Medulla oblongata (tissue), 1 donor: Measurements from ENCODE around the gene RABIF.
"Not testable (repeated sequence)": the region's sequence is repeated elsewhere in the genome, so short reads cannot be mapped to it uniquely, and the experiment has no call there.

ENCODE experiments used
- DNase-seq: peaks from one replicate; pipeline ENCODE4 v3.0.0-alpha.2; 2015; ENCODE audit errors: extremely low spot score

The RABIF gene

GRCh38 chr1:202888531-202889360, at the start of gene RABIF:
RABIF (minus strand) TSS chr1:202889149; CDS start chr1:202889098, 51 bp downstream.
- peak; percentile 97 for DNase-seq

DNA sequence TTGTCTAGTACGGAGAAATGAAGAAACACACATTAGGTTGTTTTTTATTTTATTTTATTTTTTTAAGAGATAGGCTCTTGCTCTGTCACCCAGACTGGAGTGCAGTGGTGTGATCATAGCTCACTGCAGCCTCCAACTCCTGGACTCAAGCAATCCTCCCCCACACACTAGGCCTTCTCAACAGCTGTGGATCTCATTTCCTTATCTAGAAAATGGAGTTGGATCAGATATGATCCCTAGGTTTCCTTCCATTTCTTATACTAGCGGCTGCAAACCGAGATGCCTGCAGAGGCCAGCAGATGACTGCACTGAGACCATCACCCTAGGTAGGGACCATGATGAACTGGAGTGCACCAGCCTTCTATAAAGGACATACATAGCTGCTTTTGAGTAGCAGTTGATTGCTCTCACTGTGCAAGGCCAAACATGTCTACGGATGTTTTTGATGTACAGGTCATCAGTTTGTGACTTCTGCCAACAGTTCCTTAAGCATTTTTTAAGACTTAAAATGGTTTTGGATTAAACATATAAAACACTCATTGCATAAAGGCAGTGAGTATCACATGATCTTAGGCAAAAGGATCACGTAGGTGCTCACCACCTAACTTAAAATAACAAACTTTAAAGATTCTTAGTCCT, 49.5 kb upstream of the RABIF start:
- DNase-seq = no peak

DNA sequence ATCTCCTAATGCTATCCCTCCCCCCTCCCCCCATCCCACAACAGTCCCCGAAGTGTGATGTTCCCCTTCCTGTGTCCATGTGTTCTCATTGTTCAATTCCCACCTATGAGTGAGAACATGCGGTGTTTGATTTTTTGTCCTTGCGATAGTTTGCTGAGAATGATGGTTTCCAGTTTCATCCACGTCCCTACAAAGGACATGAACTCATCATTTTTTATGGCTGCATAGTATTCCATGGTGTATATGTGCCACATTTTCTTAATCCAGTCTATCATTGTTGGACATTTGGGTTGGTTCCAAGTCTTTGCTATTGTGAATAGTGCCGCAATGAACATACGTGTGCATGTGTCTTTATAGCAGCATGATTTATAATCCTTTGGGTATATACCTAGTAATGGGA, 47.5 kb upstream of the RABIF start:
- DNase-seq = not testable (repeated sequence)

- DNase-seq = no peak
Observed at GRCh38 chr1:202935844-202936243, 46.9 kb upstream of the RABIF start.

DNA sequence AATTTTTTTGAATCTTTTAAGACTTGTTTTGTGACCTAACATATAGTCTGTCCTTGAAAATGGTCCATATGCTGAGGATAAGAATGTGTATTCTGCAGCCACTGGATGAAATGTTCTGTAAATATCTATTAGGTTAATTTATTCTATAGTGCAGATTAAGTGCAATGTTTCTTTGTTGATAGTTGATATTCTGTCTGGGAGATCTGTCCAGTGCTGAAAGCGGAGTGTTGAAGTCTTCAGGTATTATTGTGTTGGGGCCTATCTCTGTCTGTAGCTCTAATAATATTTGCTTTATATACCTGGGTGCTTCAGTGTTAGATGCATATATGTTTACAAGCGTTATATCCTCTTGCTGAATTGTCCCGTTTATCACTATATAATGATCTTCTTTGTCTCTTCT, 45.8 kb upstream of the RABIF start:
- no peak for DNase-seq

GRCh38 chr1:202932476-202932875, 43.5 kb upstream of the RABIF start:
- DNase-seq = no peak

GRCh38 chr1:202926581-202927491, 37.9 kb upstream of the RABIF start, which contains the start of gene KLHL12:
KLHL12 (minus strand) TSS chr1:202927234; CDS start chr1:202925162, 2,072 bp downstream.
- DNase-seq = peak; percentile 96

DNA sequence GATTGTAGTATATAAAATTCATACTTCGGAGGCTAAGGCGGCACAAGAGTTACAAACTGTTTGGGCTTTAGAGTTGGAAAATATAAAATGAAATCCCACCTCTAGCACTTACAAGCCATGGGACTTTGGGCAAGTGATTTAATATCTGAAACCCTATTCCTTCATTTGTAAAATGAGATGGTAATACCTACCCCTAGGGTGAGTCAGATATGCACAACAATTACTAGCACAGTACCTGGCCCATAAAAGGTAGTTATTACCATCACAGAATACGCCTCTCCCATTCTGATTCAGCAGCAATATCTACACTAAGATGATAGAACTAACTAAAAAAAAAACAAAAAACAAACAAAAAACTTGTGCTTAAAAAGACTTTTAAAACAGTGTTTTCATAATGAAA, 34.6 kb upstream of the RABIF start:
- DNase-seq = no peak

DNA sequence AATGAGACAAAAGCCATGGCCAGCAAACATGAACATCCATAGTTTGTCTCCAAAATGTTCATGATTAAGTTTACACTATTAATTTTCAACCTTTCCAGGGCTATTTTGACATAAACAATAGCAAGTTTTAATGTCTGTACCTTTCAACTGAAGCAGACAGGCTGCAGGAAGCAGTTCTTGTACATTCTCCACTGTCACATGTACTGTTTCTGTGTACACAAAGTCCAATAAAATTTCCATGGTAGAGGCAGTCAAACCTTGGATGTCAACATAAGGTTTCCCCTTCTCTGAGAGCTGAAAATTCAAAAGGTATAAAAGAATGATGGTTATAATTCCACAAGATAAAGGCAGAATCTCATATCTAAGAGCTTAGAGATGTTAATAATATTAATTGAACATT, 30.7 kb upstream of the RABIF start:
- DNase-seq = no peak

GRCh38 chr1:202915146-202915545, 26.2 kb upstream of the RABIF start:
- no peak for DNase-seq

- DNase-seq = not testable (repeated sequence)
Observed at GRCh38 chr1:202912476-202912875, 23.5 kb upstream of the RABIF start.

DNA sequence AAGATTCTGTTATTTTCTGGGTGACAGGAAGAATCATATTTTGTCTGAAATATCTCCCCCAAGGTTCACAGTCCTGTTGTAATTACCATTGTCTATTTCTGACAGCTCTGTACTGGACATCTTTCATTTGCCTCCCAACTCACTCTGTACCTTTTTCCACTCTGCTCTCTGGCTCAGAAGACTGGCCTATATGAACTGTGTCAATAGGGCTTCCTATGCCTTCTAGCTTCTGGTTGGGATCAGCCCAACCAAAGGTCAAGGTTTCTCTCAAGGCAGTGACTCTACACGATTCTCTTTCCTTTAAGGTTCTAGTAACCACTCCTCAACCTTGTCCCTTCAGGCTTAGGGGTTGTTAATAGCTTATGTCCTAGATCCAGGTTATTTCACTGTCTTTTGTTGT, 20.5 kb upstream of the RABIF start:
- DNase-seq = no peak

- DNase-seq = no peak
Observed at GRCh38 chr1:202908998-202909397, 20.0 kb upstream of the RABIF start.

- DNase-seq = no peak
Observed at GRCh38 chr1:202905331-202905730, 16.4 kb upstream of the RABIF start.

- DNase-seq = not testable (repeated sequence)
Observed at GRCh38 chr1:202903808-202904207, 14.9 kb upstream of the RABIF start.

DNA sequence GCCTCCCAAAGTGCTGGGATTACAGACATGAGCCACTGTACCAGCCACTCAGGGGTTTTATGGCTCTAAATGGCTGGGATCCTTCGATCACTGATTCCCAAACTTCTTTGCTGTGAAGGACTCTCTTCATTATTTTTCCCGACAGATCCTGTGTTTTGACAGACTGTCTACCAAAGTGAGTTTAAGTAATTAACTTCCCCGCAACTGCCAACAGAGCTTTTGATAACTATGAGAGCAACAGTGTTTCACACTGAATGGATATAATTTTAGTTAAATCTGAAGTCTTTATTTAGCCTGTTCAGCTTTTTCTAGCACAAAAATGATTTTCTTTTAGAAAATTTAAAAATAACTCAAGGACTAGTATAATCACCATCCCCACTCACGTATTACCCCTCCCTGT, 12.6 kb upstream of the RABIF start:
- DNase-seq = no peak

GRCh38 chr1:202892501-202892900, 3.6 kb upstream of the RABIF start:
- no peak for DNase-seq

GRCh38 chr1:202890392-202890791, 1.4 kb upstream of the RABIF start:
- DNase-seq = no peak

- DNase-seq = no peak
Observed at GRCh38 chr1:202888221-202888530, 773 bp downstream of the RABIF start.

- no peak for DNase-seq
Observed at GRCh38 chr1:202880961-202881460, 7.9 kb downstream of the RABIF start.

GRCh38 chr1:202880062-202880461, 8.9 kb downstream of the RABIF start:
- no peak for DNase-seq

DNA sequence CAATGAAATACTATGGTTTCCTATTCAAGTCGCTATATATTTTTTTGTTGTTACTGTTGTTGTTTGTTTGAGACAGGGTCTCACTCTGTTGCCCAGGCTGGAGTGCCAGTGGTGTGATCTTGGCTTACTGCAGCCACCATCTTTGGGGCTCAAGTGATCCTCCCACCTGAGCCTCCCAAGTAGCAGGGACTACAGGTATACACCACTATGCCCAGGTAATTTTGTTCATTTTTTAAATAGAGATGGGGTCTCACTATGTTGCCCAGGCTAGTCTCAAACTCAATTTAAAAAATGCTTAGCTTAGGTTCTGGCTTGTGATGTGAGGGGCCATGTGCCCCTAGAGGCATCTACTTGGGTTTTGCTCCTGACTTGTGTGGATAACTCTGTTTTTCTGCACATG, 9.8 kb downstream of the RABIF start:
- no peak for DNase-seq
